Measurements from ENCODE around the gene MED8. TPM values are rescaled to one million over a fixed set of nuclear protein-coding genes. Genes with fewer than 3 reads are reported as not detected.

MED8 gene
- polyA plus RNA-seq, 2 of the 4 experiments (the other 2 are of a cell fraction) = 21.8 to 33.9 TPM

GRCh38 chr1:43368646-43369020 is 21.0 kb downstream of the MED8 start:
- POLR2A ChIA-PET = interaction anchor here (0.7 to 2.4 kb wide), 8 partner anchors 10 to 281 kb away, joined by 3 to 37 read pairs (median 4); partner anchors contain the start of genes CDC20, HYI and KDM4A
- TF ChIP-seq RFX5 (IDR thresholded peaks at IDR 0.05) (no peak), MAFK (IDR thresholded peaks at IDR 0.05; ENCODE audit: partially characterized antibody) (no peak), MAZ (IDR thresholded peaks at IDR 0.05; ENCODE audit: borderline replicate concordance, low read depth, low read length) (no peak), TFCP2L1 (CRISPR knock-in tag; IDR thresholded peaks at IDR 0.05) (no peak), CEBPB (IDR thresholded peaks at IDR 0.05) (no peak), CBX8 (IDR thresholded peaks at IDR 0.05) (no peak), FOSL2 (IDR thresholded peaks at IDR 0.05) (no peak), FOSL2 (CRISPR knock-in tag; IDR thresholded peaks at IDR 0.05) (no peak), ELK1 (IDR thresholded peaks at IDR 0.05; ENCODE audit: low read depth, low read length) (no peak), CHD4 (IDR thresholded peaks at IDR 0.05; ENCODE audit: borderline replicate concordance) (no peak), GATA3 (IDR thresholded peaks at IDR 0.05; ENCODE audit: borderline replicate concordance) (no peak), MAX (IDR thresholded peaks at IDR 0.05) (no peak), USF2 (IDR thresholded peaks at IDR 0.05) (no peak), BHLHE40 (IDR thresholded peaks at IDR 0.05; ENCODE audit: low read depth, low read length) (no peak), KDM1A (IDR thresholded peaks at IDR 0.05; ENCODE audit: low read depth) (no peak), HOXA7 (CRISPR knock-in tag; IDR thresholded peaks at IDR 0.05) (no peak), ZC3H11A (IDR thresholded peaks at IDR 0.05) (no peak)
- FAIRE-seq (no peak), ATAC-seq (no peak), DNase-seq (ENCODE audit: low read depth in 1 of 2, low spot score in 1 of 2) (no peak)
- Histone ChIP-seq H3K9me3 (no peaks in the 10 kb centered on the region), H3K4me2 (peak overlapping the region; percentile 98), H3K4me1 (peaks cover 50% of the 10 kb centered on the region), H3K4me3 (peak overlapping the region; percentile 90), H3K27ac (peak overlapping the region; percentile 94 to 99)
- CTCF ChIA-PET = interaction anchor here (0.7 to 2.4 kb wide), 7 partner anchors 9 to 250 kb away, joined by 3 to 10 read pairs (median 4); no protein-coding TSS in a partner anchor
- 7% methylated on average over 6 of the region's 6 CpGs for whole genome bisulfite sequencing (ENCODE audit: missing lambda C conversion rate)

GRCh38 chr1:43367904-43368645 is 21.5 kb downstream of the MED8 start, which contains the start of gene ELOVL1:
ELOVL1 (minus strand) TSS chr1:43368011; CDS start chr1:43365609, 2,402 bp downstream.
- Histone ChIP-seq H3K27ac (peak within 1 kb of the TSS; percentile 94 to 99), H3K4me3 (peak within 1 kb of the TSS; percentile 90), H3K9me3 (no peaks in the 10 kb centered on the region), H3K4me2 (peak within 1 kb of the TSS; percentile 99), H3K4me1 (peaks cover 50% of the 10 kb centered on the region)
- under 1% methylated on average over 7 of the region's 58 CpGs for WGBS (ENCODE audit: missing lambda C conversion rate)
- peak; percentile 72 to 84 for DNase-seq (ENCODE audit: low read depth in 1 of 2, low spot score in 1 of 2)
- ChIA-PET CTCF (interaction anchor here (0.7 to 2.4 kb wide), 7 partner anchors 10 to 250 kb away, joined by 3 to 10 read pairs (median 4); no protein-coding TSS in a partner anchor), POLR2A (interaction anchor here (0.7 to 2.4 kb wide), 10 partner anchors 8 to 282 kb away, joined by 3 to 37 read pairs (median 4); partner anchors contain the start of genes CDC20, HYI, KDM4A and MED8)
- no peak for FAIRE-seq
- ATAC-seq = peak; percentile 83 to 85
- TF ChIP-seq FOSL2 (IDR thresholded peaks at IDR 0.05) (no peak), FOSL2 (CRISPR knock-in tag; IDR thresholded peaks at IDR 0.05) (no peak), CTCF (IDR thresholded peaks at IDR 0.05) (no peak), ZFP36 (IDR thresholded peaks at IDR 0.05; ENCODE audit: borderline replicate concordance, partially characterized antibody) (no peak), TP53 (CRISPR knock-in tag; IDR thresholded peaks at IDR 0.05) (no peak), RARB (CRISPR knock-in tag; IDR thresholded peaks at IDR 0.05) (no peak), MYC (IDR thresholded peaks at IDR 0.05; ENCODE audit: borderline replicate concordance, low read length) (no peak; the same call in 1 of the 2 replicates), FOXS1 (CRISPR knock-in tag; IDR thresholded peaks at IDR 0.05) (no peak), NR3C1 (IDR thresholded peaks at IDR 0.05) (no peak), FOSB (CRISPR knock-in tag; IDR thresholded peaks at IDR 0.05) (no peak), KDM1A (IDR thresholded peaks at IDR 0.05; ENCODE audit: low read depth) (no peak), PHF8 (IDR thresholded peaks at IDR 0.05; ENCODE audit: borderline replicate concordance, low read depth) (peak; percentile 36; the same call in 1 of the 2 replicates), HMGXB4 (CRISPR knock-in tag; IDR thresholded peaks at IDR 0.05; ENCODE audit: borderline replicate concordance) (no peak), ESRRA (IDR thresholded peaks at IDR 0.05; ENCODE audit: borderline replicate concordance, low read length) (no peak), NPAS2 (CRISPR knock-in tag; IDR thresholded peaks at IDR 0.05; ENCODE audit: borderline replicate concordance) (no peak), CBX8 (IDR thresholded peaks at IDR 0.05) (no peak), RFX5 (IDR thresholded peaks at IDR 0.05) (0 out of 2 replicates have a peak, but pooled peaks have one; percentile 14), HOXB13 (CRISPR knock-in tag; IDR thresholded peaks at IDR 0.05; ENCODE audit: low read depth) (peak; percentile 68), SREBF2 (IDR thresholded peaks at IDR 0.05) (no peak), RCOR1 (IDR thresholded peaks at IDR 0.05; ENCODE audit: low read depth, low read length) (no peak), EHMT2 (IDR thresholded peaks at IDR 0.05; ENCODE audit: low read depth) (no peak)
